ENCODE data around the gene BPIFB6.

BPIFB6 gene

DNA sequence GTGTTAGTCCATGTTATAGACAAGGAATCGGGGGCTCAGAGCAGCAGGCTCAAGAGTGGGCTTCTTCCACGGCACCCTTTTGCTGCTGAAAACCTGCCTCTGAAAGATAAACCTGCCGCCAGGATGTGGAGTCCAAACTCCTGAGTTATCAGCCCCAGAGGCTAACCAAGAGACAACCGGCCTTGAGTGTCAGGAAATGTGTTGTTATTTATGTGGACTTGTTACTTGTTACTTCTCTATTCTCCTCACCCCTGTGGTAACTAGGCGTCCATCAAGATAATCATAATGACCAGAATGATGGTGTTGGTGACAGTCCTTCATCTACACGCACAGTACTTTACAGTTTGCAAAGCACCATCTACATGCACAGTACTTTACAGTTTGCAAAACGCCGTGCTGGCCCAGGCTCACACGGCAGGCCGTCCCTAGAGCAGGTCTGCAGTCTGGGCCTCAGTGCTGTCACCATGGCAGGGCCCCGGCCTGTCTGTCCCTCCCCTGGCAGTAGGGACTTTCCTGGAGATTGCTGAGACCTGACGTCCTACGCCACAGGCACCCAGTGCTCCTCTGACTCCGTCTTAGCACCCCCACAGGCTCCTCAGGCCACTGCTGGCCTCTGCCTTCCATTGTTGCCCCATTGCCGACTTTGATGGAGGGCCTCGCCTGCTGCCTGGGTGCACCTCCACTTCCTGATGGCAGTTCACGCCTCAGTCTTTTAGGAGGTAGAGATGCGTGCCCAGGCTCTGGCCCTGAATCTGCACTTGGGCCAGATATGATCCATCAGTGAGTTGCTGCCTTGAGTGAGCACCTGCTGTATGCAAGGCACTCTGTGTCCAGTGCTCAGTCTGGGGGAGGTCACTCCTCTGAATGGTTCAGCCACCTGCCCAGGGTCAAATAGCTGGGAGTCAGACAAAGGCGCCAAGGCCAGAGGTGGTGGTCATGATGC, 38.9 kb downstream of the BPIFB6 start:
- TF ChIP-seq CTCF (IDR thresholded peaks at IDR 0.05; ENCODE audit: control insufficient read depth, insufficient read depth, low read depth, low read length, missing control alignments), result no peak
- no peak for DNase-seq (ENCODE audit: low read depth)
- H3K4me3 ChIP-seq (ENCODE audit: control insufficient read depth, low read depth, low read length), result no peak overlapping the region

GRCh38 chr20:33071198-33071597, 39.8 kb downstream of the BPIFB6 start:
- no peak for TF ChIP-seq CTCF (IDR thresholded peaks at IDR 0.05; ENCODE audit: control insufficient read depth, insufficient read depth, low read depth, low read length, missing control alignments)
- H3K4me3 ChIP-seq (ENCODE audit: control insufficient read depth, low read depth, low read length), result no peak overlapping the region
- no peak for DNase-seq (ENCODE audit: low read depth)

DNA sequence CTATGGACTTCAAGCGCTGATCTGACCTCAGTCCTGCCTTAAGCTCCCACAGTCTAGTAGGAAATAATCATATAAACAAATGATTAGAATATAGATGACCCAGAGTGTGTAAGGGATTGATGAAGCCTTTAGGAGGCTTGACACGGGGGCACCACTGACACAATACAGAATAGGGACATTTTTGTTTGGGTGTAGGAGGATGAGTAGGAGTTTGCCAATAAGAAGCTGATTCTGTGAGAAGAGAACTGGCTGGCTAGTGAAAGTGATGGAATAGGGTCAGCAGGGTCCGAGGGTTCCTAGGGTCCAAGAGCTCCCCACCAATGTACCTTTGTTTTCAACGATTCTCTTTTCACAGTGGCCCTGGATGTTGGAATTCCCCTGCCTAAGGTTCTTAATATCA, 40.9 kb downstream of the BPIFB6 start:
- no peak overlapping the region for H3K4me3 ChIP-seq (ENCODE audit: control insufficient read depth, low read depth, low read length)
- no peak for TF ChIP-seq CTCF (IDR thresholded peaks at IDR 0.05; ENCODE audit: control insufficient read depth, insufficient read depth, low read depth, low read length, missing control alignments)
- DNase-seq (ENCODE audit: low read depth), result no peak

- DNase-seq (ENCODE audit: low read depth), result no peak
- H3K4me3 ChIP-seq (ENCODE audit: control insufficient read depth, low read depth, low read length), result no peak overlapping the region
- no peak for TF ChIP-seq CTCF (IDR thresholded peaks at IDR 0.05; ENCODE audit: control insufficient read depth, insufficient read depth, low read depth, low read length, missing control alignments)
Observed at GRCh38 chr20:33072813-33073212, 41.4 kb downstream of the BPIFB6 start.

GRCh38 chr20:33074675-33075074, 43.2 kb downstream of the BPIFB6 start:
- TF ChIP-seq CTCF (IDR thresholded peaks at IDR 0.05; ENCODE audit: control insufficient read depth, insufficient read depth, low read depth, low read length, missing control alignments), result no peak
- DNase-seq (ENCODE audit: low read depth), result no peak

GRCh38 chr20:33075281-33075680, 43.8 kb downstream of the BPIFB6 start:
- no peak for TF ChIP-seq CTCF (IDR thresholded peaks at IDR 0.05; ENCODE audit: control insufficient read depth, insufficient read depth, low read depth, low read length, missing control alignments)
- no peak overlapping the region for H3K4me3 ChIP-seq (ENCODE audit: control insufficient read depth, low read depth, low read length)
- no peak for DNase-seq (ENCODE audit: low read depth)

More at GRCh38 chr20:33074675-33075074, 43.2 kb downstream of the BPIFB6 start:
- H3K4me3 ChIP-seq (ENCODE audit: control insufficient read depth, low read depth, low read length), result no peak overlapping the region

Data from AG09309 (cell line).